Astrocyte of the spinal cord (primary cell): ENCODE measurements around the gene SPARCL1.

Experiments used
- DNase-seq: peaks from one replicate; pipeline ENCODE4 v3.0.0; 2011; ENCODE audit warnings: low read depth, low spot score
- H3K4me3 ChIP-seq: 2 replicates; pipeline ENCODE4 v1.5.1; 2011; ENCODE audit warnings: low read depth, mild to moderate bottlenecking, low read length, moderate library complexity
- CTCF ChIP-seq: IDR thresholded peaks from 2 replicates; pipeline ENCODE4 v1.5.1; 2012; ENCODE audit warnings: low read depth, mild to moderate bottlenecking, low read length, inconsistent platforms
- in situ Hi-C: cut with HindIII; loops from 2 replicates; pipeline ENCODE4 v1.10.0; 2017; ENCODE audit warnings: low sequenced_read_pairs

The SPARCL1 gene

GRCh38 chr4:87530868-87531267 is 1.7 kb upstream of the SPARCL1 start:
- no peak overlapping the region for H3K4me3 ChIP-seq
- in situ Hi-C loops, result no loop called here
- TF ChIP-seq CTCF, result no peak
- peak; percentile 25 for DNase-seq

GRCh38 chr4:87530229-87530628 is 1.1 kb upstream of the SPARCL1 start:
- no peak overlapping the region for H3K4me3 ChIP-seq
- in situ Hi-C loops, result no loop called here
- no peak for DNase-seq
- TF ChIP-seq CTCF, result no peak

GRCh38 chr4:87527431-87528220 is 1.6 kb downstream of the SPARCL1 start:
- no peak for DNase-seq
- in situ Hi-C loops, result no loop called here
- no peak for TF ChIP-seq CTCF
- H3K4me3 ChIP-seq, result no peak overlapping the region

DNA sequence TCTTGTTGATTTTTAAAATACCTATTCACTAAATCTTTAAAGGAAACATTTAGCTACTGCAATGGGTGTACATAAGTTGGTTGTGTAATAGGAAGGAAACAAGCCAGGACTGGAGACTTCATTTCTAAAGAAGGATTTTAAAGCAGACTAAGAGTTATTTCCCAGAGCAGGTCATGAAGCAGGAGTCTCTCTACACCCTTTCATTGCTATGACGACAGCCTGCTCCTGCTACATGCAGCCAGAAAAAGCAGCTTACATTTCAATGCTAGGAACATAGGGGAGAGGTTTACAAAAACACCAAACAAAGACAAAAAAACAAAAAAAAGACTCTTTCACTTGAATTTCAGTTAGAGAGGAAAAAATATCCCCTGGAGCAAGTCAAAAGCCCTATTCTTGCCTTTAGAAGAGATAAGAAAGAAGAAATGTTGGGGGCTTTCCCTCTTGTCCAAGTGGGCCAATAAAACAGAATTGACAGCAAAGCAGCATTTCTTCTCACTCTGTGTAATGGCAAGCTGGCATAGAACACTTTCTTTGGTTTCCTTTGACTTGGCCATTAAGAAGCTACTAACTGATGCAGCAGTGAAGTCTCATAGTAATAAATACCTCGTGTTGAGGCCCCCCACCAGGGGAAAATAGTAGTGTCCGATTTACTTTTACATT is 3.4 kb downstream of the SPARCL1 start:
- no peak for DNase-seq
- no peak overlapping the region for H3K4me3 ChIP-seq
- in situ Hi-C loops, result no loop called here
- no peak for TF ChIP-seq CTCF

- no peak for TF ChIP-seq CTCF
- no peak overlapping the region for H3K4me3 ChIP-seq
- no peak for DNase-seq
- in situ Hi-C loops, result no loop called here
Observed at GRCh38 chr4:87524456-87524855, 4.7 kb downstream of the SPARCL1 start.

GRCh38 chr4:87523307-87523706 is 5.9 kb downstream of the SPARCL1 start:
- TF ChIP-seq CTCF, result no peak
- no peak for DNase-seq
- H3K4me3 ChIP-seq, result no peak overlapping the region
- in situ Hi-C loops, result no loop called here
